ENCODE results near the gene LNX2. TPM values are rescaled to one million over a fixed set of nuclear protein-coding genes. Genes with fewer than 3 reads are reported as not detected.

Gene LNX2
- total RNA-seq, 1 experiment from 2014 or later: 6.4 TPM

- POLR2A ChIA-PET (ENCODE audit: low non-redundant PET): no interaction called here
- Histone ChIP-seq H3K27ac (ENCODE audit: low read depth, low read length, poor library complexity, severe bottlenecking) (no peak overlapping the region), H3K27me3 (replicated peaks; ENCODE audit: insufficient read depth, low read depth, low read length, poor library complexity) (no peaks in the 10 kb centered on the region), H3K9me3 (ENCODE audit: low read depth, low read length, poor library complexity, severe bottlenecking) (peaks cover 3% of the 10 kb centered on the region), H3K36me3 (ENCODE audit: insufficient read depth, low read length, poor library complexity, severe bottlenecking) (no peaks in the 10 kb centered on the region), H3K4me1 (ENCODE audit: insufficient read depth, low read length, poor library complexity, severe bottlenecking) (no peaks in the 10 kb centered on the region), H3K4me3 (ENCODE audit: low read depth, low read length, poor library complexity, severe bottlenecking) (no peak overlapping the region)
- no peak for DNase-seq (ENCODE audit: low spot score)
- intact Hi-C loops (cut with micrococcal nuclease; ENCODE audit: unreplicated experiment): no loop called here
- TF ChIP-seq EZH2 (IDR thresholded peaks at IDR 0.05; ENCODE audit: borderline replicate concordance, low read depth, low read length, poor library complexity, severe bottlenecking): no peak
- no peak for TF ChIP-seq CTCF (conservative IDR thresholded peaks at IDR 0.05; ENCODE audit: low read depth, low read length)
- no TSS peak for BruUV-seq (replicated peaks)
- CTCF ChIA-PET: no interaction called here
Observed at GRCh38 chr13:27574661-27575060, 45.7 kb downstream of the LNX2 start.

GRCh38 chr13:27573265-27573664, 47.1 kb downstream of the LNX2 start:
- intact Hi-C loops (cut with micrococcal nuclease; ENCODE audit: unreplicated experiment): no loop called here
- Histone ChIP-seq H3K36me3 (ENCODE audit: insufficient read depth, low read length, poor library complexity, severe bottlenecking) (no peaks in the 10 kb centered on the region), H3K27me3 (replicated peaks; ENCODE audit: insufficient read depth, low read depth, low read length, poor library complexity) (no peaks in the 10 kb centered on the region), H3K9me3 (ENCODE audit: low read depth, low read length, poor library complexity, severe bottlenecking) (peaks cover 3% of the 10 kb centered on the region), H3K27ac (ENCODE audit: low read depth, low read length, poor library complexity, severe bottlenecking) (no peak overlapping the region), H3K4me1 (ENCODE audit: insufficient read depth, low read length, poor library complexity, severe bottlenecking) (no peaks in the 10 kb centered on the region), H3K4me3 (ENCODE audit: low read depth, low read length, poor library complexity, severe bottlenecking) (no peak overlapping the region)
- POLR2A ChIA-PET (ENCODE audit: low non-redundant PET): no interaction called here
- TF ChIP-seq CTCF (conservative IDR thresholded peaks at IDR 0.05; ENCODE audit: low read depth, low read length) (no peak), EZH2 (IDR thresholded peaks at IDR 0.05; ENCODE audit: borderline replicate concordance, low read depth, low read length, poor library complexity, severe bottlenecking) (no peak)
- no peak for DNase-seq (ENCODE audit: low spot score)
- BruUV-seq (replicated peaks): no TSS peak
- CTCF ChIA-PET: no interaction called here

GRCh38 chr13:27572234-27572901, 48.0 kb downstream of the LNX2 start:
- no peak for DNase-seq (ENCODE audit: low spot score)
- no peaks in the 10 kb centered on the region for H3K4me1 ChIP-seq (ENCODE audit: insufficient read depth, low read length, poor library complexity, severe bottlenecking)
- H3K36me3 ChIP-seq (ENCODE audit: insufficient read depth, low read length, poor library complexity, severe bottlenecking): no peaks in the 10 kb centered on the region
- intact Hi-C loops (cut with micrococcal nuclease; ENCODE audit: unreplicated experiment): no loop called here
- H3K27me3 ChIP-seq (replicated peaks; ENCODE audit: insufficient read depth, low read depth, low read length, poor library complexity): no peaks in the 10 kb centered on the region
- no peak overlapping the region for H3K27ac ChIP-seq (ENCODE audit: low read depth, low read length, poor library complexity, severe bottlenecking)
- no peak for TF ChIP-seq CTCF (conservative IDR thresholded peaks at IDR 0.05; ENCODE audit: low read depth, low read length)
- no peak for TF ChIP-seq EZH2 (IDR thresholded peaks at IDR 0.05; ENCODE audit: borderline replicate concordance, low read depth, low read length, poor library complexity, severe bottlenecking)
- no TSS peak for BruUV-seq (replicated peaks)
- ChIA-PET CTCF (no interaction called here), POLR2A (ENCODE audit: low non-redundant PET) (no interaction called here)
- H3K4me3 ChIP-seq (ENCODE audit: low read depth, low read length, poor library complexity, severe bottlenecking): no peak overlapping the region
- peaks cover 3% of the 10 kb centered on the region for H3K9me3 ChIP-seq (ENCODE audit: low read depth, low read length, poor library complexity, severe bottlenecking)

Data from A673 (cell line).